K562 (cell line): ENCODE measurements around the gene HPD. TPM values are rescaled to one million over a fixed set of nuclear protein-coding genes. Genes with fewer than 3 reads are reported as not detected.

ENCODE experiments used
- ATAC-seq: fragments of 200-7000 bp; cut with Tn5 transposase; 3 replicates; pipeline ENCODE4 v1.9.1; 2020; ENCODE audit warnings: moderate library complexity
- BruUV-seq: library from RNA; stranded (reverse); fragments of 400-500 nt; replicated peaks from 2 replicates; lab custom pipeline; 2021; lab: Mats Ljungman, UMichigan
- CTCF ChIA-PET: fragments of 300-600 bp; formaldehyde crosslinking; extraction: SDS; loops from one replicate; lab custom pipeline; 2021; ENCODE audit warnings: low intra/inter-chr PET ratio; lab: Yijun Ruan, JAX
- POLR2A ChIA-PET: fragments of 300-600, 350-650 bp; sonication (Branson Sonifier 250); formaldehyde crosslinking; extraction: SDS; loops from one replicate; lab custom pipeline; 2021; ENCODE audit warnings: antibody characterized with exemption, inconsistent platforms; lab: Yijun Ruan, JAX
- DNase-seq, 4 experiments: peaks; one replicate each; pipeline versions ENCODE4 v3.0.0 to v3.0.0-alpha.2; 2011 to 2018; ENCODE audit warnings: low spot score in 3 of 4, mixed read lengths in 3 of 4; ENCODE audit errors: extremely low read depth in 1 of 4
- FAIRE-seq: peaks from 2 replicates; lab custom pipeline; 2011; peaks lifted over from hg19 to GRCh38; lab: Jason Lieb, UNC
- H2AFZ ChIP-seq: 2 replicates; pipeline ENCODE4 v1.6.0; 2011; ENCODE audit warnings: low read depth, low read length, control low read depth, inconsistent platforms
- H3K27ac ChIP-seq: fragments of 200-600 bp; 3 replicates; pipeline ENCODE4 v1.8.0; 2011; ENCODE audit warnings: low read depth, mild to moderate bottlenecking, control low read depth, inconsistent platforms, low read length, moderate library complexity, mixed read lengths; ENCODE audit errors: extremely low read depth
- H3K27me3 ChIP-seq, 2 experiments: fragments of 300-600 bp in 1 of 2; 2 replicates in 1 of 2; 3 replicates in 1 of 2; pipeline versions ENCODE4 v1.6.0 to v1.8.0; 2011; ENCODE audit warnings: inconsistent platforms in 2 of 2, low read length in 2 of 2, mild to moderate bottlenecking in 1 of 2, mixed read lengths in 1 of 2, moderate library complexity in 1 of 2; ENCODE audit not compliant: control insufficient read depth in 2 of 2, insufficient read depth in 2 of 2
- H3K36me3 ChIP-seq: fragments of 300-600 bp; 3 replicates; pipeline ENCODE4 v1.8.0; 2011; ENCODE audit warnings: mild to moderate bottlenecking, low read length, inconsistent platforms; ENCODE audit not compliant: control insufficient read depth, insufficient read depth
- H3K4me1 ChIP-seq, 2 experiments: fragments of 200-600 bp in 1 of 2; replicated peaks in 1 of 2; 2 replicates in 1 of 2; 3 replicates in 1 of 2; pipeline versions ENCODE4 v1.5.1 to v1.8.0; 2011; ENCODE audit warnings: inconsistent platforms in 2 of 2, low read length in 2 of 2, mild to moderate bottlenecking in 1 of 2, mixed read lengths in 1 of 2, moderate library complexity in 1 of 2; ENCODE audit not compliant: control insufficient read depth in 2 of 2, insufficient read depth in 2 of 2
- H3K4me2 ChIP-seq: 2 replicates; pipeline ENCODE4 v1.6.1; 2011; ENCODE audit warnings: low read length, control low read depth, inconsistent platforms, mixed read lengths; ENCODE audit not compliant: insufficient read depth
- H3K4me3 ChIP-seq: fragments of 200-600 bp; sonication (generic), shearing (Covaris generic); 2 replicates; pipeline ENCODE4 v1.5.1; 2016; ENCODE audit warnings: control low read depth, inconsistent platforms
- H3K79me2 ChIP-seq: fragments of 200-600 bp; 3 replicates; pipeline ENCODE4 v1.8.0; 2011; ENCODE audit warnings: low read length, inconsistent platforms; ENCODE audit not compliant: control insufficient read depth, insufficient read depth
- H3K9ac ChIP-seq, 2 experiments: 2 replicates each; pipeline versions ENCODE4 v1.6.0 to v1.6.1; 2011; ENCODE audit warnings: low read depth in 2 of 2, low read length in 2 of 2, control low read depth in 1 of 2, inconsistent platforms in 1 of 2, mild to moderate bottlenecking in 1 of 2, mixed read lengths in 1 of 2; ENCODE audit not compliant: insufficient read depth in 1 of 2
- H3K9me1 ChIP-seq: one replicate; pipeline ENCODE4 v1.6.0; 2011; ENCODE audit warnings: inconsistent platforms, mild to moderate bottlenecking, low read length, moderate library complexity; ENCODE audit not compliant: control insufficient read depth, insufficient read depth
- H3K9me3 ChIP-seq: replicated peaks from 2 replicates; pipeline ENCODE4 v1.5.1; 2011; ENCODE audit warnings: low read depth, low read length, inconsistent platforms; ENCODE audit not compliant: control insufficient read depth, insufficient read depth
- H4K20me1 ChIP-seq: replicated peaks from 2 replicates; pipeline ENCODE4 v1.6.1; 2011; ENCODE audit warnings: low read length, inconsistent platforms, mixed read lengths; ENCODE audit not compliant: control insufficient read depth, insufficient read depth
- FOXJ3 ChIP-seq: sonication (generic); formaldehyde crosslinking; IDR thresholded peaks from 2 replicates; pipeline ENCODE4 v1.4.0; 2020; ENCODE audit warnings: mild to moderate bottlenecking, missing genetic modification reagents
- POLR2G ChIP-seq: fragments of 200-400 bp; formaldehyde crosslinking; IDR thresholded peaks from 2 replicates; pipeline ENCODE4 v1.6.1; 2017; ENCODE audit warnings: low read depth, mild to moderate bottlenecking, antibody characterized with exemption, low read length, moderate library complexity
- RBFOX2 ChIP-seq: fragments of 200-400 bp; formaldehyde crosslinking; IDR thresholded peaks from 2 replicates; pipeline ENCODE4 v1.6.1; 2017; ENCODE audit warnings: low read depth, mild to moderate bottlenecking, low read length, moderate library complexity
- TCF7 ChIP-seq: sonication (generic); IDR thresholded peaks from 2 replicates; pipeline ENCODE4 v1.6.1; 2016; ENCODE audit warnings: antibody characterized with exemption, borderline replicate concordance
- WGBS: fragments of 100-300 bp; shearing (Covaris generic); methylation state at CpG from one replicate; pipeline ENCODE4 v1.1.6; 2016; ENCODE audit warnings: low coverage, mixed read lengths; ENCODE audit not compliant: insufficient coverage; ENCODE audit errors: missing lambda C conversion rate; 5-methylcytosine and 5-hydroxymethylcytosine counted together
- in situ Hi-C: fragments of 300-500 bp; cut with MboI; formaldehyde crosslinking; loops from 4 replicates; pipeline ENCODE4 v1.15.0; 2018; ENCODE audit warnings: inconsistent platforms, mixed read lengths
- intact Hi-C: fragments of 100-400 bp; cut with micrococcal nuclease; formaldehyde crosslinking; loops from 2 replicates; pipeline ENCODE4 v1.14.2; 2022
- polyA plus RNA-seq, 8 experiments: library from polyadenylated mRNA; depleted of rRNA in 4 of 8; stranded (reverse) in 5 of 8; unstranded in 3 of 8; fragments of >200 nt; fragmentation: Nextera tagmentation in 2 of 8; fragmentation: Illumina TruSeq in 1 of 8; extraction: Ambion mirVana in 2 of 8; extraction: Trizol in 1 of 8; gene quantifications; 2 replicates each; pipeline versions ENCODE4 v1.2.1 to v1.2.3, GENCODE V29; 2011 to 2014; ENCODE audit warnings: inconsistent platforms in 1 of 8, missing spikeins in 1 of 8
- total RNA-seq, 7 experiments: library from RNA; depleted of rRNA in 6 of 7; stranded (reverse); fragments of >200 nt in 6 of 7; fragmentation: Illumina TruSeq in 2 of 7; extraction: Trizol in 2 of 7; gene quantifications; 2 replicates each; pipeline versions ENCODE4 v1.2.1 to v1.2.3, GENCODE V29; 2011 to 2021; ENCODE audit warnings: low replicate concordance in 1 of 7
- TF ChIP-seq, protein P1 (sequence below): sonication (generic); formaldehyde crosslinking; IDR thresholded peaks from 2 replicates; pipeline ENCODE4 v1.8.0; 2022; ENCODE audit warnings: mild to moderate bottlenecking, missing genetic modification reagents, borderline replicate concordance

HPD gene
- total and polyA plus RNA-seq, 9 of the 15 experiments (the other 6 are each of a cell fraction or from before 2014, with no cell fraction given) = 0.06 to 0.29 (median 0.07) TPM; not detected in 4

DNA sequence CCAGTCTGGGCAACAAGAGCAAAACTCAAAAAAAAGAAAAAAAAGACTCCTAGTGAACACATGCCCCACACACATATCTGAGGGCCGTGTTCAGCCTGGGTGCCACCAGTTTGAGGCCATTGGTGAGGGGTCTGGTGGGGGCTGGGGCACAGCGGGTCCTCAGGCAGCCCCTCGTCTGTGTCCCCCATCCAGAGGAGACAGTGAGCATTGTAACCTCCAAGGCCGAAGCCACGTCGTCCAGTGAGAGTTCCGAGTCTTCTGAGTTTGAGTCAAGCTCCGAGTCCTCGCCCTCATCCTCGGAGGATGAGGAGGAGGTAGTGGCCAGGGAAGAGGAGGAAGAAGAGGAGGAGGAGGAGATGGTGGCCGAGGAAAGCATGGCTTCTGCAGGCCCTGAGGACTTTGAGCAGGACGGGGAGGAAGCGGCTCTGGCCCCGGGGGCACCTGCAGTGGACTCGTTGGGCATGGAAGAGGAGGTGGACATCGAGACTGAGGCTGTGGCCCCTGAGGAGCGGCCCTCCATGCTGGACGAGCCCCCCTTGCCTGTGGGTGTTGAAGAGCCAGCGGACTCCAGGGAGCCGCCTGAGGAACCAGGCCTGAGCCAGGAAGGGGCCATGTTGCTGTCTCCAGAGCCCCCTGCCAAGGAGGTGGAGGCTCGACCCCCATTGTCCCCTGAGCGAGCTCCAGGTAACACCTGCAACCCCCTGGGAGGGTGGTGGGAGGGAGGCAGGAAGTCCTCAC is 39.3 kb downstream of the HPD start:
- FAIRE-seq (no peak), DNase-seq (no peak), ATAC-seq (no peak)
- H3K9me1 ChIP-seq = no peaks in the 10 kb centered on the region
- H3K27ac ChIP-seq = no peak overlapping the region
- 97% methylated on average over 15 of the region's 22 CpGs for WGBS
- H3K4me2 ChIP-seq = no peak overlapping the region
- no peak overlapping the region for H2AFZ ChIP-seq
- no peak overlapping the region for H3K4me3 ChIP-seq
- ChIA-PET CTCF (no interaction called here), POLR2A (no interaction called here)
- no peak overlapping the region; a peak in 1 of 4 replicates for H3K9ac ChIP-seq
- H3K79me2 ChIP-seq = peaks cover 3% of the 10 kb centered on the region; the same call in 1 of the 3 replicates
- no TSS peak for BruUV-seq
- peaks cover 86% of the 10 kb centered on the region for H3K36me3 ChIP-seq
- H3K27me3 ChIP-seq = no peaks in the 10 kb centered on the region
- TF ChIP-seq POLR2G (peak; percentile 48; the same call in 1 of the 2 replicates), RBFOX2 (peak; percentile 40; the same call in 1 of the 2 replicates), TCF7 (no peak)
- no peaks in the 10 kb centered on the region for H3K9me3 ChIP-seq
- peaks cover 0 to 9% of the 10 kb centered on the region in 2 experiments; a peak in 2 of 5 replicates for H3K4me1 ChIP-seq
- H4K20me1 ChIP-seq = no peaks in the 10 kb centered on the region; the same call in 1 of the 2 replicates
- intact Hi-C loops = no loop called here
- in situ Hi-C loops = no loop called here

GRCh38 chr12:121817648-121818043 is 41.0 kb downstream of the HPD start:
- POLR2A ChIA-PET = interaction anchor here (0.6 kb wide), 1 partner anchor 1220 kb away, joined by 3 read pairs; no protein-coding TSS in a partner anchor

More at GRCh38 chr12:121817648-121818043, 41.0 kb downstream of the HPD start:
- intact Hi-C loops = no loop called here
- ATAC-seq (no peak), FAIRE-seq (no peak), DNase-seq (no peak)
- no peaks in the 10 kb centered on the region for H3K9me1 ChIP-seq
- peaks cover 4% of the 10 kb centered on the region; the same call in 1 of the 2 replicates for H4K20me1 ChIP-seq
- no peak overlapping the region for H3K27ac ChIP-seq
- no peak overlapping the region for H2AFZ ChIP-seq
- no peak overlapping the region for H3K4me3 ChIP-seq
- TF ChIP-seq FOXJ3 (CRISPR knock-in tag) (no peak), RBFOX2 (peak; percentile 31; the same call in 1 of the 2 replicates)
- TF ChIP-seq, protein P1, sequence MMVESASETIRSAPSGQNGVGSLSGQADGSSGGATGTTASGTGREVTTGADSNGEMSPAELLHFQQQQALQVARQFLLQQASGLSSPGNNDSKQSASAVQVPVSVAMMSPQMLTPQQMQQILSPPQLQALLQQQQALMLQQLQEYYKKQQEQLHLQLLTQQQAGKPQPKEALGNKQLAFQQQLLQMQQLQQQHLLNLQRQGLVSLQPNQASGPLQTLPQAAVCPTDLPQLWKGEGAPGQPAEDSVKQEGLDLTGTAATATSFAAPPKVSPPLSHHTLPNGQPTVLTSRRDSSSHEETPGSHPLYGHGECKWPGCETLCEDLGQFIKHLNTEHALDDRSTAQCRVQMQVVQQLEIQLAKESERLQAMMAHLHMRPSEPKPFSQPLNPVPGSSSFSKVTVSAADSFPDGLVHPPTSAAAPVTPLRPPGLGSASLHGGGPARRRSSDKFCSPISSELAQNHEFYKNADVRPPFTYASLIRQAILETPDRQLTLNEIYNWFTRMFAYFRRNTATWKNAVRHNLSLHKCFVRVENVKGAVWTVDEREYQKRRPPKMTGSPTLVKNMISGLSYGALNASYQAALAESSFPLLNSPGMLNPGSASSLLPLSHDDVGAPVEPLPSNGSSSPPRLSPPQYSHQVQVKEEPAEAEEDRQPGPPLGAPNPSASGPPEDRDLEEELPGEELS (CRISPR knock-in tag) = no peak
- TF ChIP-seq, all 486 proteins: peak for 1
- BruUV-seq = no TSS peak
- H3K4me1 ChIP-seq = peaks cover 7 to 18% of the 10 kb centered on the region in 2 experiments; a peak in 3 of 5 replicates
- H3K79me2 ChIP-seq = peaks cover 17% of the 10 kb centered on the region
- in situ Hi-C loops = no loop called here
- 97% methylated on average over 11 of the region's 18 CpGs for WGBS
- H3K4me2 ChIP-seq = no peak overlapping the region
- no peaks in the 10 kb centered on the region for H3K9me3 ChIP-seq
- H3K36me3 ChIP-seq = peaks cover 87% of the 10 kb centered on the region
- CTCF ChIA-PET = no interaction called here
- H3K9ac ChIP-seq = peak overlapping the region in 1 of 2 experiments; percentile 48; a peak in 1 of 4 replicates
- H3K27me3 ChIP-seq = no peaks in the 10 kb centered on the region
